CD4-positive, CD25-positive, alpha-beta regulatory T cell (primary cell): ENCODE data around the gene ZFAND3. TPM values are rescaled to one million over a fixed set of nuclear protein-coding genes. Genes with fewer than 3 reads are reported as not detected.

Experiments used
- ATAC-seq, 2 donors: fragments of 150-1000 bp; cut with Tn5 transposase; one replicate each; pipeline ENCODE4 v1.10.0; 2021; ENCODE audit warnings: low read depth in 2 of 2, moderate number of reproducible peaks in 2 of 2, moderate library complexity in 1 of 2
- DNase-seq, 3 donors: peaks; one replicate each; pipeline versions ENCODE4 v3.0.0 to v3.0.0-alpha.2; 2012 to 2022; ENCODE audit warnings: mixed read lengths in 1 of 3
- H3K27ac ChIP-seq: one replicate; pipeline ENCODE4 v1.7.0; 2013; ENCODE audit warnings: mild to moderate bottlenecking, low read length; ENCODE audit not compliant: insufficient read depth, poor library complexity, severe bottlenecking
- H3K27me3 ChIP-seq: one replicate; pipeline ENCODE4 v1.7.0; 2013; ENCODE audit warnings: low read length; ENCODE audit not compliant: control insufficient read depth, insufficient read depth
- H3K36me3 ChIP-seq: one replicate; pipeline ENCODE4 v1.7.0; 2013; ENCODE audit warnings: mild to moderate bottlenecking, low read length, moderate library complexity; ENCODE audit not compliant: control insufficient read depth, insufficient read depth
- H3K4me1 ChIP-seq: 2 replicates; pipeline ENCODE4 v1.7.0; 2013; ENCODE audit warnings: mild to moderate bottlenecking, low read length; ENCODE audit not compliant: insufficient read depth, control insufficient read depth, poor library complexity, severe bottlenecking
- H3K4me3 ChIP-seq: one replicate; pipeline ENCODE4 v1.7.0; 2013; ENCODE audit warnings: low read depth, mild to moderate bottlenecking, low read length, moderate library complexity
- H3K9me3 ChIP-seq, 2 experiments: 1 replicate in 1 of 2; 2 replicates in 1 of 2; pipeline ENCODE4 v1.7.0; 2013; ENCODE audit warnings: low read length in 2 of 2, mild to moderate bottlenecking in 1 of 2, moderate library complexity in 1 of 2; ENCODE audit not compliant: control insufficient read depth in 2 of 2
- H3K27ac Mint-ChIP-seq, 3 donors: one replicate each; pipeline ENCODE4 v1.8.0; 2020 to 2022; ENCODE audit warnings: mild to moderate bottlenecking in 3 of 3, mixed read lengths in 3 of 3, moderate library complexity in 2 of 3
- H3K27me3 Mint-ChIP-seq: one replicate; pipeline ENCODE4 v1.8.0; 2022; ENCODE audit warnings: mild to moderate bottlenecking, mixed read lengths
- H3K36me3 Mint-ChIP-seq: one replicate; pipeline ENCODE4 v1.8.0; 2020; ENCODE audit warnings: mixed read lengths
- H3K4me1 Mint-ChIP-seq, 4 donors: one replicate each; pipeline ENCODE4 v1.8.0; 2020 to 2022; ENCODE audit warnings: mixed read lengths in 4 of 4, mild to moderate bottlenecking in 1 of 4
- H3K4me3 Mint-ChIP-seq, 4 donors: one replicate each; pipeline ENCODE4 v1.8.0; 2020 to 2022; ENCODE audit warnings: mild to moderate bottlenecking in 4 of 4, mixed read lengths in 4 of 4, moderate library complexity in 3 of 4
- H3K9me3 Mint-ChIP-seq, 7 donors: one replicate each; pipeline ENCODE4 v1.8.0; 2020 to 2022; ENCODE audit warnings: mixed read lengths in 7 of 7, mild to moderate bottlenecking in 3 of 7, moderate library complexity in 2 of 7
- polyA plus RNA-seq, 4 donors: library from polyadenylated mRNA; unstranded; fragments of 300-500 nt; fragmentation: Illumina TruSeq; gene quantifications; one replicate each; pipeline ENCODE4 v1.2.3, GENCODE V29; 2021
- total RNA-seq: library from RNA; stranded (reverse); gene quantifications from one replicate; pipeline ENCODE4 v1.2.3, GENCODE V29; 2022

ZFAND3 gene
- total and polyA plus RNA-seq, 5 donors from 2014 or later, result 3.5 to 60.0 (median 5.1) TPM

DNA sequence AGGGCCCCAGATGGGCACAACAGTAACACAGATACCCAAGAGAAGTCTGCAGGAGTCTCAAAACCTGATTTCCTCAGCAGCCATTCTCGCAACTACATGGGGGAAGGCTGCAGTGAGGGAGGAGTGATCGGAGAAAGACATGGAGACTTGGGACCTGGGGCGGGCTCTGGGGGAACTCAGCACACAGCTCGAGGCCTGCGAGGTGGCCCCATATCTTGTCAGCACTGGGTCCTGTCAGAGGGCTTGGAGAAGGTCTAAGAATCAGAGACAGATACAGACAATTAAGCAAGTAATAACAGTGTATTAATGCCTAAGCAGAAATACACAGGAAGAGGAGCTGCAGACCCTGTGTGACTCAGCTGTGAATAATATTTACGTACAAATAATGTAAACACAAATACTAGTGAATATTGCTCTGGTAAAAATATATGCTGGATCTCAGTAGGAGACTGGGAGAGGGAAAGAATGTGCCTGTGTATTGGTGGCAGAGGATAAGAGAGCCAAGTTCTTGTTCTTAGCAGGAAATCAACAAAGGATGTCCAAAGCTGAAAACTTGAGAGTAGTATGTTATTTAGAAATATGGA is 336.2 kb downstream of the ZFAND3 start:
- no peaks in the 10 kb centered on the region for H3K27me3 Mint-ChIP-seq

DNA sequence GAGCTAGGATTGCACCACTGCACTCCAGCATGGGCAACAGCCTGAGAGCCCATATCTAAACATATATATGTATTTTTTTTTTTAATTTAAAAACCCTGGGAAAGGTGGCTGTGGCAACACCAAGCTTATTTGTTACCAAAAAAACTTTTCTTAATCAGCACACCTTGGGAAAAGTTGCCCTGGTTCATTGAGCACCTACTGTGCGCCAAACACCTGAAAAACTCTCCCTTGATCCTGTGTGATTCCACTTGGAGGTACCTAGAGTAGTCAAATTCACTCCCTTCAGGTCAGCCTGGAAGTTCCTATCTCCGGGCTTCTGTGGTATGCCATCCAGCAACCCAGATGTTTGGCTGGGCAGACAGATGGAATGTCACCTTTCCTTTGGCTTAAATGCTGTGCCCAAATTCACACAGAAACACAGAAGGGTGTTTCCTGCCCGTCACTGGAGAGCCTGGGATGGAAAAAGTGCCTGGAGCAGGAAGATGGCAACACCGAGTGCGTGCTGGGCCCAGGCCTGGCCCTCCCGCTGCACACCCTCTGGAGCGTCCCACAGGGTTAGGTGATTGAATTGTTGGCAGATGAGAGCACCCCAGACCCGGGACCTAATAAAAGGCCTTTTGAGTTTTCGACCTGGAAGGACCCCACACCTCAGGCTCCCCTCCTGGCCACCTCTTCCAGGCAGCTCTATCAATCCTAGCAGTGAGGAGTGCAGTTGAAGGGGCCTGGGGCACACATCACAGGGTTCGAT is 337.5 kb downstream of the ZFAND3 start:
- Mint-ChIP-seq H3K4me3 (no peak overlapping the region), H3K27ac (peak overlapping the region in 1 of 3 donors; percentile 11), H3K36me3 (peaks cover 18% of the 10 kb centered on the region)

More for the DNA sequence above, 336.2 kb downstream of the ZFAND3 start:
- Histone ChIP-seq H3K27ac (no peak overlapping the region), H3K4me3 (no peak overlapping the region), H3K4me1 (no peaks in the 10 kb centered on the region), H3K27me3 (no peaks in the 10 kb centered on the region), H3K36me3 (peaks cover 2% of the 10 kb centered on the region), H3K9me3 (no peaks in the 10 kb centered on the region)
- ATAC-seq (no peak), DNase-seq (no peak)
- Mint-ChIP-seq H3K9me3 (no peaks in the 10 kb centered on the region), H3K27ac (peak overlapping the region in 2 of 3 donors; percentile 39 to 79), H3K36me3 (peaks cover 19% of the 10 kb centered on the region), H3K4me1 (no peaks in the 10 kb centered on the region), H3K4me3 (no peak overlapping the region)

DNA sequence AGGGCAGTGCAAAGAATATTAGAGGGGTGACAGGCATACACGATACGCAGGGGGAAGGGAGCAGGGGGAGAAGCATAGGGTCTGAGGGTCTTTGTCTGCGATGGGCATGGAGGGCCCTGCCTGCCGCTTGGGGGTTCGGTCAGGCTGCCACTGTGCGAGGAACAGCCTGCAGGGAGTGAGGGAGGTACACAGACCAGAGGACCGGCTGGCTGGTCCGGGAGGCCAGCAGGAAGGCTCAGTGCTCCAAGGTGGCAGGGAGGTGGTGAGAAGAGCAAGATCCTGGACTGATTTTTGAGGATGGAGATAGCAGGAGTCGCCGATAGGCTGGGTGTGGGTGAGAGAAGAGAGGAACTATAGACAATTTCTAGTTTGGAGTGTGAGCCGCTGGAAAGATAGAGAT is 338.4 kb downstream of the ZFAND3 start:
- peaks cover 18% of the 10 kb centered on the region for H3K36me3 Mint-ChIP-seq
- Histone ChIP-seq H3K36me3 (no peaks in the 10 kb centered on the region), H3K4me3 (no peak overlapping the region), H3K27ac (no peak overlapping the region), H3K4me1 (no peaks in the 10 kb centered on the region), H3K27me3 (no peaks in the 10 kb centered on the region), H3K9me3 (no peaks in the 10 kb centered on the region)
- no peaks in the 10 kb centered on the region for H3K9me3 Mint-ChIP-seq
- no peaks in the 10 kb centered on the region for H3K27me3 Mint-ChIP-seq
- H3K4me1 Mint-ChIP-seq, result no peaks in the 10 kb centered on the region
- no peak overlapping the region for H3K4me3 Mint-ChIP-seq
- ATAC-seq (no peak), DNase-seq (no peak)
- peak overlapping the region in 1 of 3 donors; percentile 63 for H3K27ac Mint-ChIP-seq

More for the DNA sequence above, 337.5 kb downstream of the ZFAND3 start:
- DNase-seq (no peak), ATAC-seq (no peak)
- Histone ChIP-seq H3K27ac (no peak overlapping the region), H3K4me1 (no peaks in the 10 kb centered on the region), H3K4me3 (no peak overlapping the region), H3K36me3 (peaks cover 2% of the 10 kb centered on the region), H3K27me3 (no peaks in the 10 kb centered on the region), H3K9me3 (no peaks in the 10 kb centered on the region)
- H3K27me3 Mint-ChIP-seq, result no peaks in the 10 kb centered on the region
- H3K4me1 Mint-ChIP-seq, result no peaks in the 10 kb centered on the region
- H3K9me3 Mint-ChIP-seq, result no peaks in the 10 kb centered on the region

DNA sequence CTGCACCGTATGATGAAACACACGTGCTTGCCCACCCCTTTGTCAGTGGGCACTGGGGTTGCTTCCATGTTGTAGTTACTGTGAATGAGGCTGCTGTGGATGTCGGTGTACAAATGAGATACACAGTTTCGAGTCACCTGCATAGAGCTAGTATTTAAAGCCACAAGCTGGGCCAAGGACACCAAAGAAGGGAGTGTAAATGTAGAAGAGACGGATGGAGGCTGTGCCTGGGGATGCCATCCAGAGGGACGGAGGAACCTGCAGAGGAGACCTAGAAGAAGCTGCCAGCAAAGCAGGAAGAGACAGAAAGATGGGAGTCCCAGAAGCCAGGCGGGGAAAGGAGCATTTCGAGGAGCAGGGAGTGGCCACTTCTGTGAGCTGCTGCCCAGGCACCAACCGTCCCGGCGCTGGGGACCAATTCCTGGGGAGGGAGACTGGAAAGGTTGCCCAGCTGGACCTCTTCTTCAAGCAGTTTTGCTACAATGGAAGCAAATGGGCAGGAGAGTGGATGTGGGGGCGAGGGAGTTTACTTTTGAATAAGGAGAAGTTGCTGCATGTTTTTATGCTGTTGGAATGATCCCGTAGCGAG is 339.3 kb downstream of the ZFAND3 start:
- Histone ChIP-seq H3K27ac (no peak overlapping the region), H3K4me1 (no peaks in the 10 kb centered on the region), H3K36me3 (no peaks in the 10 kb centered on the region), H3K4me3 (no peak overlapping the region), H3K27me3 (no peaks in the 10 kb centered on the region), H3K9me3 (no peaks in the 10 kb centered on the region)
- Mint-ChIP-seq H3K4me1 (no peaks in the 10 kb centered on the region), H3K4me3 (no peak overlapping the region), H3K27ac (peak overlapping the region in 2 of 3 donors; percentile 25 to 83), H3K9me3 (peaks cover 0 to 1% (median 0%) of the 10 kb centered on the region in 7 donors), H3K27me3 (no peaks in the 10 kb centered on the region), H3K36me3 (peaks cover 18% of the 10 kb centered on the region)
- DNase-seq (no peak), ATAC-seq (no peak)

DNA sequence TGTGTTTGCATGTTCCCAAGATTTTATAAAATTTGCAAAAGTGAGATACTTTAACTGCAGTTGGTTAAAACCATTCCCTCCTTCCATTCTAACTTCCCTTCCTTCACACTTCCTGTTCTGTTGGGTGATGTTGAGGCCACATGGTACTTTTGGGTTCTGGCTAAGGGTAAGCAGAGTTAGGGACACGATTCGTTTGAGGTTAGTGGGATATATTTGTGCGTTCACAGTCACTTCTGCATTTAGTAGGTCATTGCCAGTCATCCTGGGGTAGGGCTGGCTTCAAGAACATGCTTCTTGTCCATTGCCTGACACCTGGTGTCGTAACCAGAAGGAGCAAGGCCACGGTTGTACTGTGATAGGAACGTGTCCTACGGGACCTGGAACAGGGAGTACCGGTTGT is 340.1 kb downstream of the ZFAND3 start:
- DNase-seq, result no peak
- H3K4me1 ChIP-seq, result no peaks in the 10 kb centered on the region
- H3K9me3 ChIP-seq, result no peaks in the 10 kb centered on the region
- Mint-ChIP-seq H3K27me3 (no peaks in the 10 kb centered on the region), H3K4me1 (no peaks in the 10 kb centered on the region), H3K9me3 (peaks cover 0 to 1% (median 0%) of the 10 kb centered on the region in 7 donors), H3K36me3 (peaks cover 18% of the 10 kb centered on the region), H3K4me3 (no peak overlapping the region), H3K27ac (peak overlapping the region in 1 of 3 donors; percentile 25)
- H3K27ac ChIP-seq, result no peak overlapping the region
- no peaks in the 10 kb centered on the region for H3K27me3 ChIP-seq
- no peaks in the 10 kb centered on the region for H3K36me3 ChIP-seq
- H3K4me3 ChIP-seq, result no peak overlapping the region
- ATAC-seq, result no peak

DNA sequence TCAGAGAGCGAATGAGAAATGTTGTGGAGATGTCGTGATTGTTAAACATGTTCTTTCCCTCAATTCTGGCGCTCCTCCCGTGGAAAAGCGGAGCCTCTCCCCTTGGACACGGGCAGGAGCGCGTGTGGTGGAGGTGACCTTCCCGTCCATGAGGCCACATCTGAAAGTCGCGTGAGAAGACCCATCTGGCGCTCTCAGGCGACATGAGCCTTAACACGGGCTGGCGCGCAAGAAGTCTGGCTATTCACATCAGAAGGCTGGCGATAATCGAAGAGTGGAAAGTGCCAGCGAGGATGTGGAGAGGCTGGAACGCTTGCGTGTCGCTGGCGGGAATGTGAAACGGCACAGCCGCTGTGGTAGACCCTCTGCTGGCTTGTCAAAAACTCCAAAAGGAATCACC is 341.3 kb downstream of the ZFAND3 start:
- no peak overlapping the region for H3K4me3 ChIP-seq
- H3K4me3 Mint-ChIP-seq, result no peak overlapping the region
- H3K27ac Mint-ChIP-seq, result no peak overlapping the region
- H3K27me3 Mint-ChIP-seq, result no peaks in the 10 kb centered on the region
- no peaks in the 10 kb centered on the region for H3K36me3 ChIP-seq
- H3K4me1 ChIP-seq, result no peaks in the 10 kb centered on the region
- no peak overlapping the region for H3K27ac ChIP-seq
- H3K27me3 ChIP-seq, result no peaks in the 10 kb centered on the region
- H3K36me3 Mint-ChIP-seq, result peaks cover 14% of the 10 kb centered on the region
- DNase-seq (no peak), ATAC-seq (no peak)
- H3K9me3 Mint-ChIP-seq, result peaks cover 0 to 1% (median 0%) of the 10 kb centered on the region in 7 donors
- no peaks in the 10 kb centered on the region for H3K9me3 ChIP-seq
- no peaks in the 10 kb centered on the region for H3K4me1 Mint-ChIP-seq

DNA sequence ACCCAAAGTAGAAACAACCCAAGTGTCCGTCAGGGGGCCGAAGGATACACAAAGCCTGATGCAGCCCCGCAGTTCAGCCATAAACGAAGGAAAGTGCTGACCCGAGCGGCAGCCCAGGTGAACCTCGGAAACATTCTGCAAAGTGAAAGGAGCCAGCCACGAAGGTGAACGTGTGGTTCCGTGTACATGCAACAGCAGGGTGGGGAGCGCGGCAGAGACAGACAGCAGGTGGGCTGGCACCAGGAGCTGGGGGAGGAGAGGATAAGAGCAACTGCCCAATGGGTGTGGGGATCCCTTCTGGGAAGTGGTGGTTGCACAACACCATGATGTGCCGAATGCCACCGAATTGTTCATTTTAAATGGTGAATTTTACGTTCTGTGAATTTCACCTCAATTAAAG is 341.8 kb downstream of the ZFAND3 start:
- H3K9me3 Mint-ChIP-seq, result peaks cover 0 to 1% (median 0%) of the 10 kb centered on the region in 7 donors
- H3K4me1 Mint-ChIP-seq, result no peaks in the 10 kb centered on the region

More for the DNA sequence above, 341.8 kb downstream of the ZFAND3 start:
- DNase-seq, result no peak
- H3K9me3 ChIP-seq, result no peaks in the 10 kb centered on the region
- H3K4me3 Mint-ChIP-seq, result no peak overlapping the region
- no peaks in the 10 kb centered on the region for H3K4me1 ChIP-seq
- H3K36me3 ChIP-seq, result no peaks in the 10 kb centered on the region
- H3K27me3 ChIP-seq, result no peaks in the 10 kb centered on the region
- H3K27ac Mint-ChIP-seq, result peak overlapping the region in 1 of 3 donors; percentile 76
- no peaks in the 10 kb centered on the region for H3K27me3 Mint-ChIP-seq
- no peak overlapping the region for H3K27ac ChIP-seq
- H3K36me3 Mint-ChIP-seq, result peaks cover 14% of the 10 kb centered on the region
- ATAC-seq, result no peak
- no peak overlapping the region for H3K4me3 ChIP-seq
